Stimulated activated CD8-positive, alpha-beta memory T cell treated with anti-CD3 and anti-CD28 coated beads, Interleukin-2, amount 100 ng/mL, for 1 hour (primary cell): ENCODE data around the gene PCNX2.

Experiments
- DNase-seq, 2 donors: peaks; one replicate each; pipeline ENCODE4 v3.0.0-alpha.2; 2020; ENCODE audit warnings: low read depth in 2 of 2

The PCNX2 gene

DNA sequence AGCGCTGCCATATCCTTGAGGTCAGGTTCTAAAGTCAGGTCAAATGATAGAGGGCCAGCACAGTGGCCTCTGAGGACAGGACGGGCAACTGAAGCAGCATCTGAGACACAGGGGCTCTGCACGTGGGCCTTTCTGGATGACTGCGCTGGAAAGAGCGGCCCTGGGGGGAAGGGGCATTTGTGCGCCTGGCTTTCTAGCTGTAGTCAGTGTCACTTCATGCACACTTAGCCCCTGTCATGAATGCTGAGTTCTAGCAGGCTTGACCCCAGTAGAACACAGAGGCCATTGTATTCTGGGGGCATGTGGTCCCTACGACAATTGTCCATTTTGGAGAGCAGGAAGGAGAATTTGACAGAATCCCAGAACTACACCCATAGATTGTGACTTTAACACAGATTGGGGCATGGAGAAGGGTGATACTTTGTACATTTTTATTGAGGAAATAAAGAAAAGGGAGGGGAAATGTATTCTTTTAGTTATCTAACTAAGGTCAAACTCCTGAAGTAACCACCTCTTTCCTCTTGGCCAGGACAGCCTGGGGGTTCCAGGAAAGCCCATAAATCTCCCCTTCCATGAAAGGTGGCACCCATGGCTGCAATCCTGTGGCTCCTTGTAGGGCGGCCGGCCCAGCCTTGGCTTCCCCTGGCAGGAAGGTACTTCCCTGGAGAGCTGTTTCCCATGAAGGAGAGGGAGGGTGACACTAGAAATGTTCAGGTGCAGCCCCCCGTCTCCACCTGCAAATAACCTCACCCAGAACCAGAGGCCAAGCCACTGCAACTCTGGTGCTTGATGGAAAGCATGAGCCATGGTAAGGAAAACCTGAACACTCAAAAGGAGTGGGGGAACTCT, 310.7 kb downstream of the PCNX2 start:
- no peak for DNase-seq

DNA sequence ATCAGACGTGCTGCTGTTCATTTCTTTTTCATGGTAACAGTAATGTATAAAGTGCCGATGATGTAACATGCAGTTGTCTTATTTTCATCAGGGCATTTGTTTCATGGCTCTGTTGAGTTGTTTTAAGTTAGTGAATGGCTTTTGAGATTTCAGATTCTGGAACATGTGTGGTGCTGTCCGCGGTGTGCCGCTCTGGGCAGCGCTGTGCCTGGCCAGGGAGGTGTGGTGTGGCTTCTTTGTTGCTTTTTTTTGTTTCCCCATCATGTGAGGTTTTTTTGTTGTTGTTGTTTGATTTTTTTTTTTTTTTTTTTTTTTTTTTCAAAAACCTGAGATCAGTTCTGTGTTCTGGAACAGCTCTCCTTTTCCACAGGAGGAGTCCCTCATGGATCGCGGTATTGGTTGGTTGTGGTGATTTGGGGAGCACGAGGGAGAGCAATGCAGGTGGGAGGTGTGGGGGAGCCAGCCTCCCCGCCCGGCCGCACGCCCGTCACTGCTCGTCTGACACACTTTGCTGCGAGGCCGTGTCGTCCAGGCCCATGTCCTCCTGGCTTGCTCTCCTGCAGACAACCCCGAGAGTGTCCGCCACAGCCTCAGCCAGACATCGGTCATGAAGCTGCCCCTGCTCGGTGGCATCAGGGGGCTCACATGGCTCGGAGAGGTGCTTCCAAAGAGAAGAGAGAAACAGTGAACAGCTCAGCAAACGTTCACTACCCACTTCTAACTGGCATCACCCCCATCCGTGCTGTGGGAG, 311.5 kb downstream of the PCNX2 start:
- DNase-seq = no peak

DNA sequence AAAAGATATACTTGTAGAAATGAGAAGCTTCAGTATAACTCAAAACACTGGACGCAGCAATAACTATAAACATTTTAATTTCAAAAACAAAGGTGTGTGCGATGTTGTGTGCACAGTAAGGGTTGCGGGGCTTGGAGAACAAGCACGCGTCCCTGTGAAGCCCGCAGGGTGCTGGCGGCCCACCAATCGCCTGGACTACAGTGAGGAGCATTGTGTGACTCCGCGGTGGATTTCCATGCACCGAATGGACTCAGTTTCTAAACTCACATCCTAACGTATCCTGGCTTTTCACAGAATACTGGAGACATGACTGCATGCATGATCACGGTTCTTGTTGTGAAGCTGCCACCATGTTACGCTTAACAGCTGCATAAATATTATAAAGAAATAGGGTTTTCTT, 312.1 kb downstream of the PCNX2 start:
- DNase-seq = no peak

DNA sequence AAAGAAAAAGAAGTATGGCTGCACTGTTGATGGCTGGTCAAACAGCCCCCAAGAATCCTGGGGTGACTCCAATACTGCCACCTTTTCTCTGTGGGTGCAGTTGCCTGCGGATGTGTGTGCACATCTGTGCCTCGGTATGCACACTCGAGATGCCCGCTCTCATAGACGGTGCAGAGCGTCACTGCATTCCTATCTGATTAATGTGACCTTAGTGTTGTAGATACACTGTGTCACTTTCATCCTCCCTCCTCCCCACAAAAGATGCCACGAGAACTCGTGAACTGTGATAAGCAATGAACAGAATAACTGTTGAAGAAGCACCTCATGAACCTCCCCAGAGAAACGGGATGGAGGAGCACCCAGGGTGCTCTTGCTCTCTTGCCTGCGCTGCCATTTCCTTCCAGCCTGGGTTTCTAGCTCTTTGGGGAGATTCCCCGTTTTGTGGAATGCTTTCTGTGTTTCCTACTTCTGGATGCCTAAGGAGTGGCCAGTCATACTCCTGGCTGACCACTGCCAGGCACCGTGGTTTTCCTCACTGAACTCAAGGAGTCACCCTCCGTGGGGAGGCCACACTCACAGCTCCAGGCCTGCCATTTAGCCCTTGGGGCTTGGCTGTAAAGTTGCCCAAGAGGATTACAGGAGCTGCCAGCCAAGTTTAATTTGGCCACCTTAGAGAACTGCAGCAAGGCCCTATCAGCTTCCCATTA, 313.1 kb downstream of the PCNX2 start:
- DNase-seq = no peak

DNA sequence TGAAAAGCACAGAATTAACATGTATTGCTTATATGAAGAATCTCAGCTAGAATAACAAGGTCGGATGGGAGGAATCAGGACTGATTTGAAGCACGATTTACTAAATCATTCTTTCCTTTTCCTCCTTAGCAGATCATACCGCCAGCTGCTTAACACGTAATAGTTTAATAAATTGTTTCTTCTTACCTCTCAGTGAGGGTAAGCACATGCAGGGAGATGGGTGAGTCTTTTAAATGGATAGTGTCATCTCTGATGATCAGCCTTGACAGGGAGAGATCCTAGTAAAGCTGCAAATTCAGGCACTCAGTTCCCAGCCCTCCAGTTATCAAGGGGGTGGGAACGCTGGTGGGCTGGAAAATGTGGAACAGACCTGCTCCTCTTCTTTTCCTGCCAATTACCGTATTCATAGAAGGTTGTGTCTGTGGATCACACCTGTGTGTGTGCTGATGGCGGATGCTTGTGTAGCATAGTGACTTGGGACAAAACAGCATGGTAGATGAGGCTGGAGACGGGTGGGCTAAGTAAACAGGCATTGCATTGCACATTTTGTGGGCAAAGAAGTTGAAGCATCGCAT, 314.5 kb downstream of the PCNX2 start:
- DNase-seq = no peak

DNA sequence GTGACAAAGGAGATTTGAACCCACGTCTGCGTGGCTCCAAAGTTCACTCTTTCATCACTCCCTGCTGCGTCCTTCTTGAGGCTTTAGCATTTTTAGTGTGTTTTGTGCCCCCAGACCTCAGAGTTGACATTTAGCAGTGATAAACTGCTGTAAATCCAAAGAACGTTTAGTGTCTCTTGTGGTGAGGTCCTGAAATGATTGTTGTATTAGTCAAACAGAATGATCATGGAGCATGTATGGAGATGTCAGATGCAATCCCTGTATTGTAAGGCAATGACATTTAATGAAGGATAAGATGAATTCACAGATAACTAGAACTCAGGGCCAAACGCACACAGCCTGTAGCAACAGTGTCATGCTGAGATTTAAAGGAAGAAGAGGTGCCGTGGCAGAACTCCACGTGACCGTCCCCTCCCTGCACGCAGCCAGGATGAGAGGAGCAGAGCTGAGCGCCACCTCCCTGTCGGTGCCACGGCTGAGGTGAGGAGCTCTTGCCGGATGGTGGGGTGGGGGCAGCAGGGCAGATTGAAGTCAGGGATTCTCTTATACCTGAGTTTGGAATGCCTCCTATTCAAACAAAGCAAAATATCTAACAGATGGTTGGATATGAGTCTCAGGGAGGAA, 315.1 kb downstream of the PCNX2 start:
- DNase-seq = no peak

DNA sequence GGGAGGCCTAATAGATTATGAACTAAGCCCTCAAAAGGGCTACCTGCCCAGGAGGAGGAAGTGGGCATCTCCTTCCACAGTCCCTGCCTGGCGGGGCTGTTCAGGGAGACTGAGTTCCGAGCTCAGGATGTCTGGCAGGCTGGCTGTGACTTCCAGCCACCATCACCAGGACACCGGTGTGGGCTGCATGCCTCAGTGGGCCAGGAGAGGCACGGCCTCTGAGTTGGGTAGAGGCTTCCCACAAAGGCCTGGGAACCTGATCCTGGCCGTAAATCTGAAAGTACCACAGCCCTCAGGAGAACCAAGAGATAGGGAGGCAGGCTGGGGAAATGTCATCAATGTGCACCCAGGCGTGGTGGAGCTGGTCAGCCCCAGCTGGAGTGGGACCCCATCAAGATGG, 316.0 kb downstream of the PCNX2 start:
- DNase-seq = no peak

- no peak for DNase-seq
These were observed 316.7 kb downstream of the PCNX2 start for GRCh38 chr1:232978815-232979214.

- no peak for DNase-seq
These were observed 317.4 kb downstream of the PCNX2 start for GRCh38 chr1:232978091-232978634.

GRCh38 chr1:232974971-232975370, 320.6 kb downstream of the PCNX2 start:
- DNase-seq = no peak

DNA sequence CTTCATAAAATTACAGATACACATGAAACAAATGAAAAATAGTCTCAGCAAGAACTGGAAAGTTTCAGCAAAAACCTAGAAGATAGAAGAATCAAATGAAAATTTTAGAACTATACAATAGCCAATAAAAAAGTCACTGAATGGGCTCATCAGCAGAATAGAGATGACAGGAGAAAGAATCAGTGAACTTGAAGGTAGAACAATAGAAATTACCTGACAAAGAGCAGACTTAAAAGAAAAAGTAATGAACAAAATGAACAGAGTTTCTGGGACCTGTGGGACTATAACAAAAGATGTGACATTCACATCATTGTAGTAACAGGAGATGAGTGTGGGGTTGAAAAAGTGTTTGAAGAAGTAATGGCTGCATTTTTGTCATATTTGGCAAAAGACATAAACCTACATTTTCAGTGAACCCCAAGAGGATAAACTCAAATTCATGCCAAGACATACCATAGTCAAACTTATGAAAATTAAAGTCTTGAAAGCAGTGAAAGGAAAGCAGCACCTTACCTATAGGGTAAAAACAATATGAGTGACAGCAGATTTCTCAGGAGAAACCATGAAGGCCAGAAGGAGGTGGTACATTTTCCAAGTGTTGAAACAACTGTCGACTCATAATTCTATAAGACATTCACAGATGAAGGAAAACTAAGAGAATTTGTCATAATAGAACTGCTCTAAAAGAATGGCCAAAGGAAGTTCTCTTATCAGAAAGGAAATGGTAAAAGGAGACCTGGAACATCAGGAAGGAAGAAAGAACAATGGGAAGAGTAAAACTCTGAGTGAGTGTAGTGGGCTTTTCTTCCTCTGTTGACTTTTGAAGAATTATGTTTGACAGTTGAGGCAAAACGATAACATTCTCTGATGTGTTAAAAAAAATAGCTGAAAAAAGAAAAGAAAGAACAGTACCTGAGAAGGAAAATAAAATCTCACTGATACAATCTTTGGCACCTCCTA, 321.6 kb downstream of the PCNX2 start:
- DNase-seq = no peak

- DNase-seq = no peak
These were observed 325.0 kb downstream of the PCNX2 start for GRCh38 chr1:232970508-232970907.

GRCh38 chr1:232969799-232970198, 325.7 kb downstream of the PCNX2 start:
- DNase-seq = no peak

DNA sequence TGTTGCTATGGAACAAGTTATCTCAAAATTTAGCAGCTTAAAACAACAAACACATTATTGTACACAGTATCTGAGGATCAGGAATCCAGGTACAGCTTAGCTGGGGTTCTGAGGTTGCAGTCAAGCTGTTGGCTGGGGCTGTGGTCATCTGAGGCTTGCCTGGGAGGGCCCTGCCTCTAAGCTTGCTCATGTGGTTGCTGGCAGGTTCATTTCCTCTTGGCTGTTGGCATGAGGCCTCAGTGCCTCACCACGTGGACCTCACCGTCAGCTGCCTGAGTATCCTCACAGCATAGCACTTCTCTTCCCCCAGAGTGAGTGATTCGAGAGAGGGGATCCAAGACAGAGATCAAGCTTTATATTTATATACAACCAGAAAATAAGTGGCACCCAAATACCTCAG, 326.6 kb downstream of the PCNX2 start:
- DNase-seq = no peak

DNA sequence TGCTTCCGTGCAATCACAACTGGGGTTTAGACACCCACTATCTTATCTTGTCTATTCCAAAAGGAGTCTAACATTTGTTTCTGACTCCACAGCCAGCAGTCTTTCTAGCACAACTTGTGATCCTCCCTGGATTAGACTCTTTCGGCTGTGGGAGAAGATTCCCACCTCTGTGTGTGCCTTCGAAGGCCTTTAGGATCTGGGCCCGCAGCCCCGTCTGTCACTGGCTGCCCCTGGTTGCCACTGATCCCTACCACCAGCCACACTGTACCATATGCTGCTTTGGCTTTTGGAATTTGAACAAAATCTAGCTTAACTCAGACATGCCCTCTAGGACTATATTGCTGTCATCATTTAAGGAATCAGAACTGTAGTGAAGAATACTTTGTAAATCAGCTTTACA, 327.1 kb downstream of the PCNX2 start:
- DNase-seq = no peak

DNA sequence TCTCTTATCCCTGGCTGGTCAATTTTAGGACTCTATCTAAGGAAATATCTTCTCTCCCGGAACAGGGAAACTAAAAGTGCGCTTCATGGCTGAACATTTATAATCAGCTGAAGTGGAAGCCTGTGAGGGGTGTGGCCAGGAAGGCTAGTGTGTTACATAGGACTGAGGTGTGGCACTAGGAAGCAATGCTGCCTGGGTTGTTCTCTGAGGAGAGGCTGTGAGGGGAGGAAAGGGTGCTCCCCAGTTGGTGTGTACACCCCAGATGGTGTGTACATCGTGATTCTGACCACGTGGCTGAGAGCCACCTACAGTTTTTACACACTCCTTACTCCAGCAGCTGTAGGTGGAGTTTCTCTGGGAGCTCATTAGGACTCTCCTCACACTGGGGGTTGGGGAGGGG, 328.9 kb downstream of the PCNX2 start:
- DNase-seq = no peak

- no peak for DNase-seq
These were observed 329.7 kb downstream of the PCNX2 start for GRCh38 chr1:232965912-232966217.

- no peak for DNase-seq
These were observed 330.2 kb downstream of the PCNX2 start for GRCh38 chr1:232965124-232965911.

- no peak for DNase-seq
These were observed 330.9 kb downstream of the PCNX2 start for GRCh38 chr1:232964601-232965000.
